HG03354 (cell line): ENCODE measurements around the gene NDUFS7.

ENCODE experiments used
- ATAC-seq: cut with Tn5 transposase; IDR thresholded peaks from one replicate; pipeline ENCODE4 v1.9.1; 2021; ENCODE audit warnings: mild to moderate bottlenecking; ENCODE audit not compliant: unreplicated experiment, poor library complexity, severe bottlenecking

NDUFS7 gene

GRCh38 chr19:1383017-1383311 is 743 bp upstream of the NDUFS7 start:
- ATAC-seq, result no peak

- no peak for ATAC-seq
Observed at GRCh38 chr19:1384085-1384462, 367 bp downstream of the NDUFS7 start.

- ATAC-seq, result no peak
Observed at GRCh38 chr19:1384478-1385110, 887 bp downstream of the NDUFS7 start.

- no peak for ATAC-seq
Observed at GRCh38 chr19:1385816-1386215, 2.1 kb downstream of the NDUFS7 start.

- no peak for ATAC-seq
Observed at GRCh38 chr19:1386945-1387683, 3.4 kb downstream of the NDUFS7 start.

- no peak for ATAC-seq
Observed at GRCh38 chr19:1387684-1388636, 4.3 kb downstream of the NDUFS7 start.

GRCh38 chr19:1388637-1389026 is 4.9 kb downstream of the NDUFS7 start:
- ATAC-seq, result no peak

GRCh38 chr19:1389033-1389940 is 5.6 kb downstream of the NDUFS7 start:
- ATAC-seq, result no peak

GRCh38 chr19:1390890-1391423 is 7.2 kb downstream of the NDUFS7 start:
- no peak for ATAC-seq

GRCh38 chr19:1392407-1392806 is 8.7 kb downstream of the NDUFS7 start:
- no peak for ATAC-seq

- no peak for ATAC-seq
Observed at GRCh38 chr19:1392939-1393530, 9.3 kb downstream of the NDUFS7 start.

- ATAC-seq, result no peak
Observed at GRCh38 chr19:1393841-1394240, 10.1 kb downstream of the NDUFS7 start.

GRCh38 chr19:1394252-1395193 is 10.8 kb downstream of the NDUFS7 start:
- ATAC-seq, result no peak

GRCh38 chr19:1395194-1396018 is 11.7 kb downstream of the NDUFS7 start:
- ATAC-seq, result no peak

GRCh38 chr19:1396019-1396767 is 12.5 kb downstream of the NDUFS7 start:
- no peak for ATAC-seq
